HUDEP-2 (cell line): ENCODE data around the gene IVL.
A peak's percentile ranks its signal among the peaks of the same experiment; 100 is the strongest.

Source experiments
- DNase-seq, 76 experiments: peaks; one replicate each; lab custom pipeline; 2025; ENCODE audit not compliant: unreplicated experiment in 76 of 76; lab: John Stamatoyannopoulos, UW

Gene IVL

GRCh38 chr1:152886758-152887409, 21.5 kb upstream of the IVL start:
- DNase-seq: no peak

- DNase-seq: no peak
These were observed 20.2 kb upstream of the IVL start for GRCh38 chr1:152888126-152888525.

DNA sequence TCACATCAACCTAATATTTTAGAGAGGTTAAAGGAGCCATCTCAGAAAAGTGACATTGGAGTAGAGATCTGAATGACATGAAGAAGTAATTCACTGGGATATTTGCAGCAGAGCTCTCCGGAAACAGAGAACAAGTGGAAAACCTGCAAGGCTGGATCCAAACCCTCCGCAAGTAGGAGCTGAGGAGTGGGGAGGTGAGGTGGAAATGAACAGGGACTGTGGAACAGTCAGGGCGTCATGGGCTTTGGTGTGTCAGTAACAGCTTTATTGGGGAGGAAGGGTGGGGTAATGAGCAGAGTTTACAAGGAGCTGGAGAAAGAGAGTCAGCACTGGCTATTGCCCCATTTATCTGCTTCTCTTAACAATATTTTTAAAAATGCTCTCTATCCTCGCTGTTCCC, 9.3 kb upstream of the IVL start:
- DNase-seq: no peak

DNA sequence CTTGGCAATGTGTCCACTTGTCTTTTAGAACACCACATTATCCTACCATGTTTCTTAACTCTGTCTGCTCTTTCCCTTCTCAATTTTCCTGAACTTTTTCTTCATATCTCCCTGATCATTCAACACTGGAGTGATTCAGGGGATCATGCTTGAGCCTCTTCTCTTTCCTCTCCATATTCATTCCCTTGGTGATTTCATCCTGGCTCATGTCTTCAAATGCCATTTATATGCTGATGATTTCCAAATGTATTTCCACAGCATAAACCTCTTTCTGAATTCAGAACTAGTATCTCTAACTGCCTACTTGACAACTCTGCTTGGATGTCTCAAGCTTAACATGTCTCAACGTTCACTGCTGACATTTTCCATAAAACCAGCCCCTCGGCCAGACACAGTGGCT, 8.5 kb upstream of the IVL start:
- DNase-seq: no peak

DNA sequence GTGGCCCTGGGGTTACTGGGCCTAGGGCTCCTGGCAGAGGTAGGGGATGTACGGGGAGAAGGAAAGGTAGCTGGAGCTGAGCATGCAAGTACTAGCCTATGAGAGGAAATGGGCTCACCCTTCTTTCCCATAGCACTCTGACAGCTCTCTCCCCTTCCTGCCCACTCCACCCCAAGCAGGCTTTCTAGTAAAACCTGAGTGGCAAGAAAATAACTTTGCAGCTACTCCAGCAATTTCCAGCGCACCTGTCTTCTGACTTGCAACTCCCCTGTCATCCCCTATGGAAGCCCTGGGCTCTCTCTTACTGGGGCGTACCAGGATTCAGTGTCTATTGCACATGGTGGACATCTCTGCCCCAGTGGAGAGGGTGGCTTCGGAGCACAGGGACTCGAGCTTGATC, 6.7 kb upstream of the IVL start:
- DNase-seq: no peak

DNA sequence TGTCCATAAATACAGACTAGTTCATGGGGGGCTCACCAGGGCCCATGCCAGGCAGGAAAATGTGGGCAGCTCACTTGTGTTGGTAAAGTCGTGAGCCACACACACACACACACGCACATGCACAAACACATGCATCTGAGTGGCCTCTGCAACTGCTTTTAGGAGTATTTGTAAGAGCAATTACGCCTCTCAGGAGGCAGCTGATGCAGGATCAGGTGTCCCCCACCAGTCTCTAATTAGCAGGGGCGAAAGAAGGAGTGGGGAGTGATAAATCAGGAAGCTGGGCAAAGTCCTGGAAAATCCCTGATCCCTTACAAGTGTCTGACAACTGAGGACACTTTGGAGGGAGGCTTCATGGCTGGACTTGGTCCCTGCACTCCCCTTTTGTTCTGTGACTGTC, 5.7 kb upstream of the IVL start:
- DNase-seq: no peak

DNA sequence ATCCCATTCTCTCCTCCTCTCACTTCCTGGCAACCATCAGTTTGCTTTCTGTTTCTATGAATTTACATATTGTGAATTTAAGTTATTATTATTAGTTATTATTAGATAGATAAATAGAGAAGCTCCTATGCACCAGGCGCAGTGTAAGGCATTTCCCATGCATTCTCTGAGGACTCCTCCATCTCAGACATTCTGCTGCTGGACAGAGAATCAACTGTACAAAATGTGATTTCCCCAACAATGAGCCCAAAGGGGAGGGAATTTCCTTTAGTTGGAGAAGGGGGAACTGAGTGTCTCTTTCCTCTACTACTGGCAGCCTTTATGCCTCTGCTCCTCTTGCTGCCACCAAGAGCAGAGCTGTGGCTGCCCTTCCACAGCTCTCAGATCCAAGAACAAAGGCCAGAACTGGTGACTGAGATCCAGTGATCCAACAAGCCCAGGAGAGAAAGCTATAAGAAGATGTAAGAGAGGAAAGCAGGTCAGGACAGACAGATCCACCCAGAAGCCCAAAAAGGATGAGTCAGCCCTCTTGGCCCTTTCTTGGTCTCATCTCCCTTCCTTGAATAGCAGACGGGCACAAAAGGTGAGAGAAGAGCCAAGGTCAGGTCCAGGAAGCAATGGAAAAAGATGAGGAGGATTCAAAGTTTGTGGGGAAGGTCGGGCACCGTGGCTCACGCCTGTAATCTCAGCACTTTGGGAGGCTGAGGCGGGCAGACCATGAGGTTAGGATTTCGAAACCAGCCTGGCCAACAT, 3.5 kb upstream of the IVL start:
- no peak for DNase-seq

DNA sequence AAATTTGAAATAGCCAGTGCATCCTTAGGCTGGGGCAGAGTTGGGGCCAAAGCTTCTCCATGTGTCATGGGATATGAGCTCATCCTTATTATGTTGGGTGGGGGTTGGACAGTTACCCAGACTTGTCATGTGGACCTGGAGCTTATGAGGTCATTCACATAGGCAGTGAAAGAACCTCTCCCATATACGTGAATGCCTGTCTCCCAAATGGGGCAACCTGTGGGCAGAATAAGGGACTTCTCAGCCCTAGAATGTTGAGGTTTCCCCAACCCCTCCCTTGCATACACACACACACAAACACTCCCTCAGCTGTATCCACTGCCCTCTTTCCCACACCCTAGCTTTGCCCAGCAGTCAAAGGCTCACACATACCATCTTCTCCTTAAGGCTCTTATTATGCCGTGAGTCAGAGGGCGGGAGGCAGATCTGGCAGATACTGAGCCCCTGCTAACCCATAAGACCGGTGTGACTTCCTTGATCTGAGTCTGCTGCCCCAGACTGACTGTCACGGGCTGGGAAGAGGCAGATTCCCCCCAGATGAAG, 2.3 kb upstream of the IVL start:
- peak in 3 of 76 experiments; percentile 2 to 16 (median 6) for DNase-seq

DNA sequence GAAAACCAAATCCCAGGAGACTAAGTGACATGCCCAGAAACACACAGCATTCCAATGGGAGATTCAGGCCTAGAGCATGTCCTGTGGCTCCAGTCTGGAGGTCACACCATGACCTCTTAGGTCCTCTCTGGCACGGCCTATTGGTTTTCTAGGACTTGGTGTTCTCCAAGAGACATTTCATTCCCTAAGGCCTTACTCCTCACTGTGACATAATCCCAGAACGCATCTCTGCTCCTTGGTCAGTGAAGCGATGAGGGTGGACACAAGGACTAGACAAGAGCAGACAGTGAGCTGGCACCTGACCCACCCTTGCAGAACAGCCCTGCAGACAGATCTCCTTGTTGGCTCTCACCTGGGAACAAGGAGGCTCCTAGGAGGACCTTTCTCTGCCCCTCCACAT, 860 bp downstream of the IVL start:
- DNase-seq: no peak

- DNase-seq: no peak
These were observed 4.1 kb downstream of the IVL start for GRCh38 chr1:152912471-152912870.

GRCh38 chr1:152912900-152913299, 4.6 kb downstream of the IVL start:
- DNase-seq: no peak

DNA sequence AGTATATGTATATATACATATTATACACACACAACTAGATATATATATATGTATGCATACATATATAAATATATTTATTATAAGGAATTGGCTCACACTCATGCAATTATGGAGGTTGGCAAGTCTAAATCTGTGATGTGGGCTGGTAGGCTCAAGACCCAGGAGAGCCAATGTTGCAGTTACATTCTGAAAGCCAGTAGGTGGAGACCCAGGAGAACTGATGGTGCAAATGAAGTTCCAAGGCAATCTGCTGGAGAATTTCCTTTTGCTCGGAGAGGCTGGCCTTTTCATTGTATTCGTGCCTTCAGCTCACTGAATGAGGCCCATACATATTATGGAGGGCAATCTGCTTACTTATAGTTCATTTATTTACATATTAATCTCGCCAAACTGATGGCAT, 9.4 kb downstream of the IVL start:
- peak in 18 of 76 experiments; percentile 3 to 39 (median 12) for DNase-seq

DNA sequence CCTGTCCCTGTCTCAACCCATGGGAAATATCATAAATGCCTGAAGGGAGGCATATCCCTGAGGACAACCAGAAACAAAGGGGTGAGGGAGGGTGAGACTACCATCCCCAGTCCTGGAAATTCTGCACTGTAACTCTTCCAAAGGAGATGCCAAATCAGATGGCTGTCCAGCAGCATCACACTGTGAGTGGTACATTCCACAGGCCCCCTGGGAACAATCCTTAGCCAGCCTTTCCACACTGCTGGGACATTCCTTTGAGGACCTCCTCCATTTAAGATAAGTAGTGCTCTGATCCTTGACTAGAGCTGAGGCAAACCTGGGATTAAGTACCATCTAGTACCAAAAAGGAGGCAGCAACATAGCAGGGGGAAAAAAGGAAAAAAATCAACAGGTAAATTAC, 10.7 kb downstream of the IVL start:
- DNase-seq: no peak

DNA sequence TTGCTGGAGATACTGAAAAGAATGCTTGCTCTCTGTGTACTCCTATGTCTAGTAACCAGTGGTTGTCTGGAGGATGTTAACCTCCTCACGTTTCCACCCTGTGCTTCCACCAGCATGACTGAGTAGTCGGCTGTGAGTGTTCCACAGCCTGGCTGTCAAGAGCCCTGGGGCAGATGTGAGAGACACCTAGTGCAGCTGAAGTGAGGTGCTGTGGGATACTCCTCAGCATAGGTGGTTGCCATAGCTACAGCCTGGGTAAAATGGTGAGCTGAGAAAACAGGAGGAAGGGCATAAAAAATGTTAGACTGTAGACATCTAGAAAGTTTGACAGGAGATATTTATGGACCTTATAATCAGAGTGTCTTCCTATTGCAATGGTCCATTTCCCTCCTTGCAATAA, 15.8 kb downstream of the IVL start:
- no peak for DNase-seq

DNA sequence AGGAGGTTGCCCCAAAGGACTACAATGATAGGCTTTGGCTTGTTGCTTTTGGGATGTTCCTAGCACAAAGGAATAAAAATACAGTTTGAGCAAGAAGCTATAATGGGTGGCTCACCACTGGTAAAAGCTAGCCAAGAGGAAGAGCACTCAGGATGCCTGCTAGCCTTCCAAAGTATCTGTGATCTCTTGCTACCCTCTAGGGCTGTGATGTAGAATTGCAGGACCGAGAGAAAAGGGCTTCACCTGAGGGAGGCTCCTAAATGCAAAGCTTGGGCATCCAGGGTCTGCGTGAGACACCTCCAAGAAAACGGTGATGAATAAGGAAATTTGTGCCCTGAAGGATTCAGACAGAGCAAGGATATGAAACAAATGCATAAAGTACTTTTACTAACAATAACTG, 17.7 kb downstream of the IVL start:
- peak in 4 of 76 experiments; percentile 2 to 27 (median 15) for DNase-seq

DNA sequence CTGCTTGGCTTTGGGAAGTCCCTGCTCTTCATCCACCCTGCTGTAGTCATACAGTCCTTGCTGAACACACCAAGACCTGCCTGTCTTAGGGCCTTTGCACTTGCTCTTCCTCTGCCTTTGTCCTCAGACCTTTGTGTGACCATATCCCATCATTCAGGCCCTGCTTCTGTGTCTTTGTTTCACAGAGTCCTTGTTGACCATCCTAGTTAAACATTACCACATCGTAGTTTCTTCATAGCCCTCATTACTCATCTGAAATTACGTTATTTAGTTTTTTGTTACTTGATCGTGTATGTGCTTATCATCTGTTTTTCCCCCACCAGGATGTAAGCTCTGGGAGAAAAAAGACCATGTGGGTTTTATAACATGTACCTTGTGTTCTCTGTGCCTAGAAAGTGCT, 20.3 kb downstream of the IVL start:
- no peak for DNase-seq

GRCh38 chr1:152932170-152932811, 23.9 kb downstream of the IVL start:
- DNase-seq: no peak

DNA sequence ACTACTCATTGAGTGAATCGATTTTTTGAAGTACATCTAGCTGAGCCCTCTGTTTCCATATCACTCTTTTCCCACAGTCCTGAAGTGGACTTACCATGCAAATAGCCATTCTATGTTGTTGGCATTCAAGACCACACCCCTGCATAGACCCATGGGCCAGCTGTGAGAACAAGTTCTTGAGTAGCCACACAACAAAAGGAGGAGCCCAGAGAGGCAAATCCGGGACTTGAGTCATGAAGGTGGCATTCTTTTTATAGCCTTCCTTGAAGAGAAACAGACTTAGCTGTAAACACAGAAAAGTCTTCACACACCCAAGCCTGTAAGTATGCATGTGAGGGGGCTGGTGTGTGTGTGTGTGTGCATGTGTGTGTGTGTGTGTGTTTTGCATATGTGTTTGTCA, 24.9 kb downstream of the IVL start:
- DNase-seq: no peak

DNA sequence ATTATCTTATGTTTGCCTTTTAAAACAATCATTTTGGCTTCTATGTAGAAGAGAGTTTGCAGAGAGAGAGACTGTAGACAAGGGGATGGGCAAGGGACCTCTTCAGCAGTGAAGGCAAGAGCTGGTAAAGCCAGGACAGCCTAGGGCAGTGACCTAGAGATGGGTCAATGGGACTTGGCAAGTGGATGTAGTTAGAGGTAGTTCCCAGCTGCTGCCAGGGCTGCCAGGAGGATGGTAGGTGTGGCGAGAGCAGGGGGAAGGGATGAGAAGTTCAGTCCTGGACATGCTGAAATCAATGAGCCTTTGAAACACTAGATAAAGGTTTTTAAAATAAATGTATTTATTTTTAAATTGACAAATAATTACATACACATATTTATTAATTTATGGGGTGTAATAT, 32.3 kb downstream of the IVL start:
- DNase-seq: no peak

DNA sequence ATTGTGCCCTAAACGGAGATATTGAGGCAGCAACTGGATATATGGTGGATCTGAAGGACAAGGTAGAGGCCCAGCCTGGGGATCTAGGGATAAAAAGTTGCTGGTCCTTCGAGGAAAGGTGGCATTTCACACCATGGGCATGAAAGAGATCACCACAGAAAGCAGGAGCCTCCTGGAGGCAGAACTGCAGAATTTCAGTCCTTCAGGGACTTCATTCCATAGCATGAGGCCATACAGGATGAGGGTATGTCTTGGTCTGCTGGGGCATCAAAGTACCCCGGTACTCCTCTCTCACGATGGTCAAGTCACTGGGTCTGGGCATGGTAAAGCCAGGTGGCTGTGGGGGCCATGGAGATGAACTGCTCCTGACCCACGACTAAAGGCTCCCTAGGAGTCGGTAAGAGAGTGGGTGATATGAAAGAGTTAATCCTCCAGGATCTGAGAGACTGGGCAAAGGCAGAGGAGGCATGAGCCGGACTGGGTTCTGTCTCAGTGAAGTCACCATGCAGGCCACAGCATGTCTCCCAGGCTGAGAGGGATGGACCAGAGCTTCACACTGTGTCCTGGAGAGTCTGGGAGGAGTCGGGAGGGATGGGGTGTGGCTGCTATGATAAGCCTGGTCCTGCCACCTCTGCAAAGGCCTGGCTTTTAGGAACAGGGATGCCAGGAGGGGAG, 32.8 kb downstream of the IVL start:
- no peak for DNase-seq

- no peak for DNase-seq
These were observed 33.8 kb downstream of the IVL start for GRCh38 chr1:152942161-152942560.
